ENCODE data around the gene TP73.

The TP73 gene

DNA sequence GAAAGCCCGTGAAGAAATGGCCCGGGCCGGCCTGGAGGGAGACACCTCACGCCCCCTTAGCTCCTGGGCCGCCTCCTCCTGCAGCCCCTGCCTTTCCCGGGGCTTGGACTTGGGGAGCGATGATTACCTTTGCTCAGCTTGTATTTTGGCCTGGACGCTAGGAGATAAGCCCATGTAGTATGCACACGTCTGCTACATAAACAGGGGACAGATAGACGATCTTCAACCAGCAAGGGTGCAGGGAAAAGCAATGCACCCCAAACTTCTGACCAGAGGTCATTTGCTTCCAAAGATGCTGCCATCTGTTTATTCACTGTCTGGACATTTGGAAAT is 936 bp downstream of the TP73 start:
- no peak for DNase-seq

DNA sequence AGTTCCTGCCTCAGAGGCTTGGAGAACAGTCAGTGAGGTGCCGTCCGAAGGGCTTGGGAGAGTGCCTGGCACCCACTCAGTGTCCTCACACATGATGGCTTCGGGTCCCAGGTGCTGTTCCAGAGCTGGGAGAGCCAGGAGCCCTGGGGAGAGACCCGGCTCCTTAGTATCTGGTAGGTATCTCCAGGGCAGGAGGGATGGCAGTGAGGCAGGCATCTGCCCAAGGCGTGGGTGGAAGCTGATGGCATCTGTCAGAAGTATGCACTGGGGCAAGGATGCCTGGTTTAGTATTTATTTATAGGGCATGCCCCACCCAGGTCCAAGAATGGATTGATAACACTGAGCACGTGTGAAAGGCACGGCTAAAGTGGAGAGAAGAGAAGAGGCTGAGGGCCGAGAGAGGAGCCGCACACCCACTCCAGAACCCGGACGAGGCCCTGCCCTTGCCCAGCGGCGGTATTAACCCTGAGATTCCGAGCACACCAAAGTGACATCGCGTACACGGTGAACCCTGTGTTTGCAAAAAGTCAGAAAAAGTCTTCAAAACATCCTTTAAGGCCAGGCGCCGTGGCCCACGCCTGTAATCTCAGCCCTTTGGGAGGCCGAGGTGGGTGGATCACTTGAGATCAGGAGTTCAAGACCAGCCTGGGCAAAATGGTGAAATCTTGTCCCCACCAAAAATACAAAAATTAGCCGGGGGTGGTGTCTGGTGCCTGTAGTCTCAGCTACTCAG is 2.4 kb downstream of the TP73 start:
- DNase-seq: no peak

DNA sequence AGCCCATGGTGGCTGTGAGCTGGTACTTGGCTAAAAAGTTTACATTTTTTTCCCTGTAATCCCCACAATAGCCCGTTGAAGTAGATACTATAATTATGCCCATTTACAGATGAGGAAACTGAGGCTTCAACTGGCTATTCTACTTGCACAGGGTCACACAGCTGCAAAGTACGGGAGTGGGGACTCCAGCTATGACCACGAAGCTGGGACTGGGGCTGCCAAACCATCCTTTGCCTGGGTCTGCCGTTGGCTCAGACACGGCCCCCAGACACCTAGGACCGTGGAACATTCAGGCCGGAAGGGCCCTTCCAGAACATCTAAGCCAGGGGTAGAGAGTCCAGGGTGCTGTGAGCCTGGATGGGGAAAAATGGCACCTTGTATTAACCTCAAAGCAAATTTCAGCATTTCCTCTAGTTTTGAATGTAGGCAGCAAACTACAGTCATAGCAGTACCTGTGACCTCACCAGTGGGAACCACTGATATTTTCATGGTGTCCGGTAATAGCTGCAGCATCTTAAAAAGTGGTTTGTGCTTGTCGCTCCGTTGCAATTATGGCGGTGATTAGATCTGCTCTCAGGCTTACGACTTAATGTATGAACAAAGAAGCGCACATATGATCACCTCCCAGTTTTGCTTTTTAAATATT is 4.3 kb downstream of the TP73 start:
- no peak for DNase-seq

DNA sequence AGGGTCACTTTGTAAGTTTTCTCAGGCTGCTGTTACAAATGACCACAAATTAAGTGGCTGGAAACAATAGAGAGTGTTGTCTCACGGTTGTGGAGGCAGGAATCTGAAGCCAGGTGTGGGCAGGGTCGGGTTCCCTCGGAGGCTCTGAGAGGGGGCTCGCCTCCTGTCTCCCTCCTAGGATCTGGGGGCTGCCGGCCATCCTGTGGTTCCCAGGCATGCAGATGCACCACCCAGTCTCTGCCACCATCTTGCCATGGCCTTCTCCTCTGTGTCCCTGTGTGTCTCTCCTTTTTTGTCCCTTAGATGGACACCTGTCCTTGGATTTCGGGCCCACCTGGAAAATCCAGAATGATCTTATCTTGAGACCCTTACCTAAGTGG is 4.8 kb downstream of the TP73 start:
- DNase-seq: no peak

DNA sequence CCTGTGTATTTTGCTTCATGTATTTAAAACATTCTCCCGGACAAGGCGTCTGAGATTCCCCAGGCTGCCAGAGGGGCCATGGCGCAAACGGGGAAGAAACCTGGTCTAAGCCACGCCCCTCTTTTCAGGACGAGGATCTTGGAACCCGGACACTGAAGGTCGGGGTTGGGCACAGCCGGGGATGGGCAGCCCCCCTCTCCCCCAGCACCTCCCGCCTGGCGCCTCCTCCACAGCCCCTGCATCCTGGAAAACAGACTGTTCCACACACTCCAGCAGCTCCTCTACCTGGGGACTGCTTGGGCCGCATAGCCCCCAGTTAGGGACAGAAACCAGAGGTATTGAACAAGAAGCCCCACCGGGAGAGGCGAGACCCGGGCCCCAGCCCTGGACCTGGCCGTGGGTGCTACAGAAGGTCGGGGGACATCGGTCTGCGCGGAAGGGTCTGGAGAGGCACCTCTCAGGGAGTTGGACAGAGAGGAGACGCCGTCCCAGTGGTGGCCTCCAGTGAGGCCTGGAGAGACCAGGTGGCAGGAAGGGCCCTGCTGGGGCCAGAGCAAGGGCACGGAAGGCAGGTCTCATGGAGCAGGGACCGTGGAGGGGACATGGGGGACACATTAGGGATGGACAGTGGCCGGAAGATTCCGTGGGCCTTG is 5.4 kb downstream of the TP73 start:
- no peak for DNase-seq

DNA sequence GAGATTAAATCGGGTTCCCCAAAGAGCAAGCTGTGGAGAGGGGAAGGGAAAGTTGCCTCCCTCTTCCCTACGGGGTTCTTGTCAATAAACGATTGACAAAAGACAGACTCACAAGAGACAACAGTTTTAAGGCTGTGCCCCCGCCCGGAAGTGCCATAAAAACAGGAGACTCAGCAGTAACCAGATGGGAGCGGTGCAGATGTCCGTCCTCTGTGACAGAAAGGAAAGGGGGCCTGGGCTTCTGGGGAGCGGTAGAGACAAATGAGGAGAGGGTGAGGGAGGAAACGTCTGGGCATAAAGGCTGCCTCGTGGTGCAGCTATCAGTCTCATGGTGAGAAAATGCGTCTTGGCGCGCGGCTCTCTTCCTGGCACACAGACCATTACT is 5.9 kb downstream of the TP73 start:
- no peak for DNase-seq

DNA sequence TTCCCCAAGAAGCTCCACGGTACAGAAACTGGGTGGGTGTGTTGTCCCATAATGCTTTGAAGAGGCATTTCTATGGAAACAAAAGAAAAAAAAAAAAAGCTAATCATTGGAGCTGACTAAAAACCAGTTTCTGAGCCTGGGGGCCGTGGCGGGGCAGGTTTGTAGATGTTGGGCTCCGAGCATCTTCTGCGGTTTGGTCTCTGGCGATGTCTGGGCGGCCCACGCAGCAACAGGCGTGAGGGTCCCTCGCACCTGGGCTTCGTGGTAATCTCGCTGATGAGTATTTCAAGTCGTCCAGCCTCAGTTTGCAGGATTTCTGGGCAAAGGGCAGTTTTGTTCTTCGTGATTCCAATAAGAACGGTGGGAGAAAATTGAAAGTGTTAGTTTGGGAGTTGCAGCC is 6.8 kb downstream of the TP73 start:
- no peak for DNase-seq

DNA sequence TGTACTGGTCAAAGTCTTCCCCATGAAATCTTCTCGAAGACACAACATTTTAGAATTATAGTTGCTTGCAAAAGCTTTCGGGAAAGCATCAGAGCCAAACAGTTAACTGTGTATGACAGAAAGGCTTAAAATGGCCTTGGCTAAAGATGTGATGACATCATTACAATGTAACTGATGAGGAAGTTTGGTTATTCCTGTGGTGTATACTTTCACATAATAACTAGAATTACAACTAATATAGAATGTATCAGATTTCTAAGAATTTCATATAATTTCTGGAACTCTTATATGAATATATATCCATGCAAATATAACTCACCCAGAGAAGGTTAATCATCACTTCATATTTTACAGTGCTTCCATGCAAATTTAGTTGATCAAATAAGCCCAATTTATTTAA is 8.4 kb downstream of the TP73 start:
- DNase-seq: no peak

DNA sequence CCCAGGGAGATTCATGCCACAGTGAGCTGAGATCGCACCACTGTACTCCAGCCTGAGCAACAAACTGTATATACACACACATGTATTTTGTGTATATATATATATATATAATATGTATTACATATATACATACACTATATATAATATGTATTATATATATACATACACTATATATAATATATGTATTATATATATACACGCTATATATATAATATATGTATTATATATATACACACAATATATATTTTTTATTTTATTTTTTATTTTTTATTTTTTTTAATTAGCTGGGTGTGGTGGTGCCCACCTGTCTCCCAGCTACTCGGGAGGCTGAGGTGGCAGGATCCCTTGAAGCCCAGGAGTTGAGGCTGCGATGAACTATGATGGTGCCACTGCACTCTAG is 9.3 kb downstream of the TP73 start:
- DNase-seq: no peak

DNA sequence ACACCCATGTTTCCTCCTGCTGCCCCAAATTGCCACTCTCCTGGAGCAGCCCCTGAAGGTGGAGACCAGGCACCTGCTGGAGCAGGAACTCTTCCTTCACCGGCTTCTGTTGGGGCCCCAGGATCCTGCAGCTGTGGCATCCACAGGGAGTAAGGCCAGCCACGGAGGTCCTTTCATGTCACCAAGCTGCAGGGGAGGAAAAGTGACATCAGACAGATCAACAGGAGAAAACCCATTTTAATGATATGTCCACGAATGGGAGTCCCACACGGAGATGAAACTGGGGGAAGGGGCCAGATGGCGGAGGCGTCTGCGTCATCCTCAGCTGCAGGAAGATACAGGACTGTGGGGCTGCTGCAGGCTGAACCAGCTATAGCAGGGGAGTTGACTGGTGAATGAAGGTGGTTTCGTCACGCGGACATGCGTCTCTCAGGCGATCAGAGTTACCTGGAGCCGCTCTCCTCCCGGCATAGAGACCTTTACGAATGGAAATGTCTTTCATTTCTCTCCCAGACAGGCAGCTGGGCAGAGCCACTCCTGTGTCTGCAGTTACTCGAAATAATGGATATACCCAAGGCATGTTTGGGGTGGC is 9.9 kb downstream of the TP73 start:
- DNase-seq: no peak

DNA sequence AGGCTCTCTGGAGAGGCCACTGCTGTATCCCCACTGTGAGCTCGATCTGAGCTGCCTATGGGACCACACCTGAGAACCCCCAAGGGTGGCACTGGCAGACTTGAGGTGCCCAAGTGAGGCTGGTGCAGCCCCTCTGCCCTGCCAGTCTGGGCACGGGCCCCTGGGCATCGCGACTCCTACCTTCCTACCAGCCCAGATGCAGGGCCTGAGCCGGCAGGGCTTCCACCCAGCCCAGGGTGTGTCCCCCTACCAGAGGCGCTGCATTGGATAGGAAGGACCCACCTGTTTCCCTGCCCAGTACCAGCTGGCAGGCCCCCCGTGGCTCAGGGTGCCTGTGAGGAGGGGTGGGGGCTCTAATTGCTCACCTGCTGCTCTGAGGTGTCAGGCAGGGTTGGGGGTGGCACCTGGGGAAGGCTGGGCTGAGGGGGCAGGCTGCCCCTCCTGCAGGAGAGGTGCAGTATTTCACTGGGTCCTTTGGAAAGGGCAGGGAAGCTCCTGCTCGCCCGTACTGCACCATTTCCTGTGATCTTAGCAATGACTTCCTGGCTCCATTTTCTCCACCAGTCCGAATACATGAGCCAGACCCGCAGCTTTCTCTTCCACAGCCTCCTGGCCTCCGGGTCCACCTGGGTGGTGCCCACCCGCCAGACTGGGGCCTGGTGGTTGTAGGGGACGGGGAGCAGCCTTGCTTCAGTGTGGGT is 11.8 kb downstream of the TP73 start:
- DNase-seq: no peak

DNA sequence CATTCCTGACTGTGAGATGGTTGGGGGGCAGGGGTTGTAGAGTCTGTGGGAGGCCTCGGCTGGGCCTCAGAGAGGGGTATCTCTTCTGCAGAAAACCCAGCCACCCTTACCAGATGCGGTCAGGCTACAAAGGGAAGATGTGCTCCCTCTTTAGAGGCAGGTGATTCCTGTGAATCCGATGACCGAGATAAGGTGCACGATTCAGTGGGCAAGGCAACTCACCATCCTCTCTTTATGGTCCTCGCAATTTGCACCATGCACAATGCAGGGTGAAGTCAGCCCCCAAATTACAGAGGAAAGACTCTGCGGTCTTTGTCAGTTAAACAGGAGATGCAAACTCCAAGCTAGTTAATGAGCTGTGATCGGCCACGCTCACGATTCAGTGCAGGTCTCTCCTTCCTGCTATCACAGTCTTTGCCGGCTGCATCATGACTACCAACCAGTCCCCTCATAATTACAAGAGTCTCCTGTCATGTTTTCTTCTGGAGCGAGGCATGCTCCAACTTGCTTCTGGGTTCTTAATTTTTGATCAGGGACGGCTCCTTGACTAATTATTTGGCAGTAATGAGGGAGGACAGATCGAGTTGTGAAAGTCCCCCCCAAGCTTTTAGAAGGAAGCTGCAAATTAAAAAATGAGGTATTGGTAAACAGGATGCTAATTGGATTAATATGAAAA is 12.5 kb downstream of the TP73 start:
- DNase-seq: peak; percentile 2

DNA sequence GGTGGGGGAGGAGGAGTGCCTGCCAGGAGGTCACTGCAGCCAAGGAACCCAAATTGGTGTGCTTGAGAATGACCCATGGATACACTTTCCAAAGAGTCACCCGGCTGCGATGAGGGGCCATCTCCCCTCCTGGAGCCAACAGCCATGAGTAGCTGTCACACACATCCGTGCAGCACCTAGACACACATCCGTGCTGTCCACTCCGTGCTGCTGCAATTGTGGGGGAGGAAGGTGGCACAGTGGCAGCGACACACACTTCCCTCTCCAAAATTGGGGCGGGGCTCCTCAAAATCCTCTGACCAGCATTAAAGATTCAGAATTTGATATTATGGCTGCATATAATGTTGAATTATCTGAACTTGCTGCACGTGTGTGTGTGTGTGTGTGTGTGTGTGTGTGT is 15.8 kb downstream of the TP73 start:
- DNase-seq: no peak

DNA sequence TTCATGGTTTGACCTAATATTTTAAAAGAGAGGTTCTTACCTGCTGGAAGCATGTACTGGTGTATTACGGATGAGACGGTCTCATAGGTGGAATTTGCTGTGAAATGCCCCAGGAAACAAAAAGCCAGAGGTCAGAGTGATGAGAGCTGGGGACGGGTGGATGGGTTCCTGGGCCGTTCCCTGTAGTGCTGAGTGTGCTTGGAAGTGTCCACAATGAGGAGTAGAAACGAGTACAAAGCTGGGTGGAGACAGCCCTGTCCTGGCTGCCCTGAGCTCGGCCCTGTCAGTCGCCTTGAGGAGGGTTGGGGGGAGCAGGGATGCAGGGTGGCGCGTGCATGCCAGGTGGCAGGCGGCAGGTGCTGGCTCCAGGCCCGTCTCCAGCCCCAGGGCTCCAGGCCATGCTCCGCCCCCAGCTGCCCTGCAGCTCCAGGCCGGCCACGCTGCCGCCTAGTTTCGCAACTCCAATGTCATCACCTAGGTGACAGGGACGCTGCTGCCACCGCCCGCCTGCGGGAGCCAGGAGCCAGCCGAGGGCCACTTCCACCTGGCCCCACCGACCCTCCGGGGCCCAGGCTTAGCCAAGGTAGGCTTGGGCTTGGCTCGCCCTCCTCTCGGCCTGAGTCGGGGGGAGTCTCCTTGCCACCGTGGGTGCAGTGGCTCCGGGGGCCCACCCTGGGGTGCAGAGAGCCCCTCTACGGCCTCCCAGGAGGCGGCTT is 16.4 kb downstream of the TP73 start:
- DNase-seq: peak; percentile 42

DNA sequence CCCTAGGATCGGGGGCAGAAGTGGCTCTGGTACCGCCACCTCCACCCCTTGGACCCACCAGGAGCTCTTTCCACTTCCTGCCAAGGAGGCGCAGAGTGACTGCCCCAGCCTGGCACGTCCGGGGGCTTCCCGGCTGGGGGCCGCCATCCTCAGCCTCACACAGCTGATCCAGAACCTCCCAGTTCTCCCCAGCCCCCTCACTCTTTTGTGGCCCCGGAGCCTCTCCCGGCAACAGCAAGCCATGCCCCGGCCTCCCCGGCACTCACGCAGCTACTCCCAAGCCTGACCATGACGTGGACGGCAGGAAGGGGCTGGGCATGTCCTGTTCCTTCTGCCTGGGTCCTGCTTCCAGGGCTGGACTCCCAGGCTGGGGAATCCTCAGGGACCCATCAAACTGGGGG is 17.1 kb downstream of the TP73 start:
- no peak for DNase-seq

DNA sequence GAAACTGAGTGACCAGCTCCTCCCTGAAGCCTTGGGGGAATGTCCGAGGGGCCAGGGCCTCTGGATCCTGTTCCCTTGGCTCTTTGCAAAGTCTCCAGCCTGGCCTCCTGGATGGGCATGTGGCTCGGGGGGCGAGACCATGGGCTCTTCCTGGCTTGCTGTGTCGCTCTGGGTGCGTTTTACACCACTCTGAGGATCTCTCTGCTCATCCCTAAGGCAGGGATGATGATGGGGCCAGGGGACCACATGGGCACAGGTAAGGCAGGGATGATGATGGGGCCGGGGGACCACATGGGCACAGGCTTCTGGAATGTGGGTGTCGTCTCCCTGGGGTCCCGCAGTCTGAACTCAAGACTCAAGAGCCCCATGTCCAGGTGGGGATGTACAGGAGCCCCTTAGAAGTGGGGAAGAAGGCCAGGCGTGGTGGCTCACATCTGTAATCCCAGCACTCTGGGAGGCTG is 17.7 kb downstream of the TP73 start:
- DNase-seq: no peak

DNA sequence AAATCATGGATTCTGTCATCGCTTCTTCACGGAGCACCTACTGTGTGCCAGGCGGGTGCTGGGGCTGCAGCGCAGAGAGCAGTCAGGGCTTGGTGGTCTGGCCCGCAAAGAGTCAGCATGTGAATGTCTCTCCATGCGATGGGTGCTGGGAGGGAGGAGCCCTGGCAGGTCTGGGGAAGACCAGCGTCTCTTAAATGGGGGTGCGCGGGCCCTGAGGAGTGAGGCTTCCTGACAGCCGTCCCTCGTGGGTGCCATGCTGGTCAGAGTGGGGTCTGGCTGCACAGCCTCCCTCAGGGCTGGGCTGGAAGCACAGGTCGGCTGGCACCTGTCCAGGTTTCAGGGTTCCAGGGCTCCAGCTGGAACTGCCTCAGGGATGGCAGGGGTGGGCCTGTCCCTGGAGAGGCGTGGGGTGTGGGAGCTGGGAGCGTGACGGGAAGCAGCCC is 18.5 kb downstream of the TP73 start:
- DNase-seq: peak; percentile 3

DNA sequence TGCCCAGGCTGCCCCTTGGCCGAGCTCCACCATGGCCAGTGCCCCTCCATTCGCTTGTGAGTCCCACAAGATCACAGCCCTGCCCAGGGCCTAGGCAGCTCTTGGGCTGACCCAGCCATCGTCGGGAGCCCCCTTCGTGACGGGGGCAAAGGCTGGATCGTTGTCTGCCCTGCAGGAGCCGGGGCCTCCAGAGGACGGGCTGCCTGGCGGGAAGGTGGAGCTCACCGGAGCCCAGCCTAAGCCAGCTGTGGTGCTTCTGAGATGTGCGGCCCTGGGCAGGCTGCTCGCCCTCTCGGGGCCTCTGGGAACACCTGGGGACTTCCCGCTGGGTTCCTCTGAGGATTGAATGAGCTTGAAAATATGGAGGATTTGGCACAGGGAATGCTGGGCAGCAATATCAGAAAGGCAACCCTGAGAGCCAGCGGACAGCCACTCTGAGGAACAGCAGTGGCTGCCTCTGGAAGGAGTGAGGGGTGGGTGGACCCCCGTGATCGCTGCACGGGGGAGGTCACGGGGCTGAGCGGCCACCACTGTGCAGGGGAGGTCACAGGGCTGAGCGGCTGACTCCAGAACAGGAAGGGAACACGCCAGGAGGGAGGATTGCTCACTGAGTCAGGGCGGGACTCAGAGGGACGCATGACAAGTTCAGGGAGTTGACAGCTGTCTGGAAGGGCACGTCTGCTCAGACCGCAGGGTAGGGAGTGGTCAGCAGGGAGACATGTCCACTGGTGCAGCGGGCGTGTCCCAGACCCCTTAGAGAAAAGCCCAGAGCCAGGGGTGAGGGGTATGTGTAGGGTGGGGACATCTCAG is 19.3 kb downstream of the TP73 start:
- DNase-seq: peak; percentile 42

DNA sequence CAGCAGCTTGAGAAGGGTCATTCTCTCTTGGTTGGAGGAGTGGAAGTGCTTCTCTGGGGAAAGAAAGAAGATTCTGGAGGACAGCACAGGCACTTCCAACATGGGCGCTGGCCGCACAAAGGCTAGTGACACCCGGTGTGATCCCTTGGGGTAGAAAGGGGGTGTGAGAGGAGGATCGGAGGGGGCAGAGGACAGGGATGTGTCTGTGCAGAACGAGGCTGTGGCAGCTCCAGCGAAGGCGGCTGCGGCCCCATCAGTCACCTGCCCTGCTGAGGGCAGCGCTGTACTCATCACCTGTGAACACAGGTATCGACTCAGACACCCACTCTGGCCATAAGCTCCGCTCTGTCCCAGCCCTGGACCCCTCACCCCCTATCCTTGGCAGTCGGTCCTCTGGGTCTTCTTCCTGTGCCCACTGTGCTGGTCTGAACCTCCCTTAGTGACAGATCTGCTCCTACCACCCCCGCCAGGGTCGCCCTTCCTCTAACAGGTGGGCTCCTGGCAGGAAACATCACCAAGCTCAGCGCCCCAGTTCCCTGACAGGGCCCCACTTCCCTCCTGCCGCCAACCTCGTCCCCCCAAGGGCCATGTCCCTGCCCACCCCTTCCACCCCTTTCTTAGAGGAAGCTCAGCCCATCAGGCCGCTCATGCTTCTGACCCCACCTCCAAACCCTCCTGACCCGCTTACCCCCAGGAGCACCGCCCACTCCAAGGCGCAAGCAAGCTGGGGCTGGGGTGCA is 20.1 kb downstream of the TP73 start:
- DNase-seq: no peak

DNA sequence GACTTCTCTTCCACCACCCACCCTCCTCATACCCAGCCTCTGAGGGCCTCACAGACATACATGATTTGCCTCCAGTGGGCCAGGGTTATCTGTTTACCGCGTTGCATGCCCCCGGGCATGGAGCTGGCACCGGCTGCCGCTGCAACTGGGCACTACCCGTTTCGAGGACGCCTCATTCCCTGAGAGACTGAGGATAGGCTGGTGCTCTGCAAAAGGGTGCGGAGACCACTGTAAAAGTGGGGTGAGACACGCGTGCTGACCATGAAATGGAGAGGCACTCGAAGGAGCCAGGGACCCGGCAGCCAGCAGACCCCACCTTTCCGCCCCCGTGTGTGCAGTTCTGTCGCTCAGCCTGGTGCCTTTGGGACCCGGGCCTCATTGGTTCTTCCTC is 20.6 kb downstream of the TP73 start:
- no peak for DNase-seq
